ENCODE results near the gene CDC25B. TPM values are rescaled to one million over a fixed set of nuclear protein-coding genes. Genes with fewer than 3 reads are reported as not detected.

The CDC25B gene
- total and polyA plus RNA-seq, 2 donors (not counting 3 experiments of a cell fraction or from before 2014, with no cell fraction given), result 46.7 to 76.5 TPM

GRCh38 chr20:3747471-3747870 lies 48.6 kb upstream of the CDC25B start:
- CTCF ChIA-PET, result interaction anchor here (1.2 to 5.6 kb wide), 5 partner anchors 10 to 37 kb away, joined by 3 to 75 read pairs (median 4); no protein-coding TSS in a partner anchor
- BruUV-seq (replicated peaks), result no TSS peak
- dilution Hi-C loops (cut with MboI; ENCODE audit: extremely low pct_ligation_motif_present, low sequenced_read_pairs), result no loop called here

GRCh38 chr20:3748073-3748472 lies 48.0 kb upstream of the CDC25B start:
- DNase-seq (ENCODE audit: low read depth, low spot score), result no peak
- BruUV-seq (replicated peaks), result no TSS peak
- peaks cover 0 to 3% of the 10 kb centered on the region in 2 experiments for H3K36me3 ChIP-seq (ENCODE audit: control insufficient read depth in 2 of 2, extremely low read depth in 1 of 2, insufficient read depth in 2 of 2, low read length in 2 of 2)
- no peaks in the 10 kb centered on the region for H4K20me1 ChIP-seq (replicated peaks; ENCODE audit: control insufficient read depth, extremely low read depth, insufficient read depth, low read length)
- no peak overlapping the region for H3K27ac ChIP-seq (ENCODE audit: insufficient read depth, low read depth, low read length)
- CTCF ChIA-PET, result interaction anchor here (1.2 to 5.6 kb wide), 8 partner anchors 9 to 74 kb away, joined by 3 to 75 read pairs (median 4); partner anchors contain the start of genes ADISSP and SPEF1
- no peaks in the 10 kb centered on the region for H3K79me2 ChIP-seq (ENCODE audit: control insufficient read depth, insufficient read depth, low read length)
- H3K9me1 ChIP-seq (replicated peaks; ENCODE audit: control insufficient read depth, extremely low read depth, insufficient read depth, low read length), result no peaks in the 10 kb centered on the region
- no peaks in the 10 kb centered on the region for H3K4me1 ChIP-seq (ENCODE audit: control insufficient read depth, extremely low read depth, insufficient read depth, low read length)
- H3K9ac ChIP-seq (replicated peaks; ENCODE audit: extremely low read depth, insufficient read depth, low read length), result no peak overlapping the region
- H3K9me3 ChIP-seq (replicated peaks; ENCODE audit: control insufficient read depth, insufficient read depth, low read length), result no peaks in the 10 kb centered on the region
- H3K27me3 ChIP-seq (ENCODE audit: control insufficient read depth in 2 of 2, insufficient read depth in 2 of 2, low read length in 2 of 2), result no peaks in the 10 kb centered on the region
- H3K4me3 ChIP-seq (replicated peaks in 1 of 3; ENCODE audit: insufficient read depth in 1 of 3, low read depth in 1 of 3, low read length in 3 of 3), result no peak overlapping the region
- dilution Hi-C loops (cut with MboI; ENCODE audit: extremely low pct_ligation_motif_present, low sequenced_read_pairs), result no loop called here
- TF ChIP-seq FOS (IDR thresholded peaks at IDR 0.05; ENCODE audit: borderline replicate concordance, insufficient read depth, low read length), result no peak
- no peak for TF ChIP-seq GATA2 (IDR thresholded peaks at IDR 0.05; ENCODE audit: insufficient read depth, insufficient read length, low read depth, low read length)
- no peak overlapping the region for H3K4me2 ChIP-seq (ENCODE audit: insufficient read depth, low read length)
- POLR2A ChIA-PET, result no interaction called here
- intact Hi-C loops (cut with micrococcal nuclease), result no loop called here
- FAIRE-seq, result no peak
- H2AFZ ChIP-seq (ENCODE audit: low read depth, low read length), result no peak overlapping the region

More at GRCh38 chr20:3747471-3747870, 48.6 kb upstream of the CDC25B start:
- DNase-seq (ENCODE audit: low read depth, low spot score), result no peak
- FAIRE-seq, result no peak
- POLR2A ChIA-PET, result no interaction called here
- H2AFZ ChIP-seq (ENCODE audit: low read depth, low read length), result no peak overlapping the region
- H3K9ac ChIP-seq (replicated peaks; ENCODE audit: extremely low read depth, insufficient read depth, low read length), result no peak overlapping the region
- no peak for TF ChIP-seq JUN (IDR thresholded peaks at IDR 0.05; ENCODE audit: borderline replicate concordance, insufficient read depth, insufficient read length, low read depth)
- TF ChIP-seq FOS (IDR thresholded peaks at IDR 0.05; ENCODE audit: borderline replicate concordance, insufficient read depth, low read length), result no peak
- TF ChIP-seq EZH2 (IDR thresholded peaks at IDR 0.05; ENCODE audit: borderline replicate concordance, low read depth, low read length, severe bottlenecking), result no peak
- no peak for TF ChIP-seq POLR2AphosphoS5 (IDR thresholded peaks at IDR 0.05; ENCODE audit: insufficient read depth, low read depth, low read length)
- no peak for TF ChIP-seq GATA2 (IDR thresholded peaks at IDR 0.05; ENCODE audit: insufficient read depth, insufficient read length, low read depth, low read length)
- no peak for TF ChIP-seq POLR2A (IDR thresholded peaks at IDR 0.05; ENCODE audit: low read depth, low read length)
- no peaks in the 10 kb centered on the region for H3K27me3 ChIP-seq (ENCODE audit: control insufficient read depth in 2 of 2, insufficient read depth in 2 of 2, low read length in 2 of 2)
- no peaks in the 10 kb centered on the region for H4K20me1 ChIP-seq (replicated peaks; ENCODE audit: control insufficient read depth, extremely low read depth, insufficient read depth, low read length)
- H3K79me2 ChIP-seq (ENCODE audit: control insufficient read depth, insufficient read depth, low read length), result no peaks in the 10 kb centered on the region
- no peaks in the 10 kb centered on the region for H3K4me1 ChIP-seq (ENCODE audit: control insufficient read depth, extremely low read depth, insufficient read depth, low read length)
- H3K4me2 ChIP-seq (ENCODE audit: insufficient read depth, low read length), result no peak overlapping the region
- no peaks in the 10 kb centered on the region for H3K9me3 ChIP-seq (replicated peaks; ENCODE audit: control insufficient read depth, insufficient read depth, low read length)
- H3K36me3 ChIP-seq (ENCODE audit: control insufficient read depth in 2 of 2, extremely low read depth in 1 of 2, insufficient read depth in 2 of 2, low read length in 2 of 2), result peaks cover 0 to 3% of the 10 kb centered on the region in 2 experiments
- no peak overlapping the region for H3K27ac ChIP-seq (ENCODE audit: insufficient read depth, low read depth, low read length)
- H3K4me3 ChIP-seq (replicated peaks in 1 of 3; ENCODE audit: insufficient read depth in 1 of 3, low read depth in 1 of 3, low read length in 3 of 3), result no peak overlapping the region
- H3K9me1 ChIP-seq (replicated peaks; ENCODE audit: control insufficient read depth, extremely low read depth, insufficient read depth, low read length), result no peaks in the 10 kb centered on the region
- intact Hi-C loops (cut with micrococcal nuclease), result no loop called here
